ENCODE data around the gene NAP1L1. TPM values are rescaled to one million over a fixed set of nuclear protein-coding genes. Genes with fewer than 3 reads are reported as not detected.

NAP1L1 gene
- total and polyA plus RNA-seq, 2 experiments from 2014 or later = 658 to 996 TPM

DNA sequence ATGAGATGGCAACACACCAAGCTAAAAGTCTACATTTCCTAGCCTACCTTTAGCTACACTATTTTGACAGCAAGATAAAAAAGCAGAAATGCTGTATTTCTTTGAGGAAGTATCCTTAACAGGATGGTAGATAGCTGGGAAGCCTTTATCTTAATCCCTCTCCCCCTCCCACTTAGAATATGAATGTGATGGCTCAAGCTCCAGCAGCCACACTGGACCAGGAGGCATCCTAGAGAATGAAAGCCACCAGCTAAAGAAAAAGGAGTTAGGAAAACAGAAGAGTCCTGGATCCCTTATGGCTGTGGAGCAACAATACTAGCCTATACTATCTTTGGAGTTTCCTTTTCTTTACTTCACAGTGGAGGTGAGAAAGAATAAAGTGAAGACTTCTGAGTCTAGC lies 15.1 kb downstream of the NAP1L1 start (continued):
- TF ChIP-seq, protein P1, sequence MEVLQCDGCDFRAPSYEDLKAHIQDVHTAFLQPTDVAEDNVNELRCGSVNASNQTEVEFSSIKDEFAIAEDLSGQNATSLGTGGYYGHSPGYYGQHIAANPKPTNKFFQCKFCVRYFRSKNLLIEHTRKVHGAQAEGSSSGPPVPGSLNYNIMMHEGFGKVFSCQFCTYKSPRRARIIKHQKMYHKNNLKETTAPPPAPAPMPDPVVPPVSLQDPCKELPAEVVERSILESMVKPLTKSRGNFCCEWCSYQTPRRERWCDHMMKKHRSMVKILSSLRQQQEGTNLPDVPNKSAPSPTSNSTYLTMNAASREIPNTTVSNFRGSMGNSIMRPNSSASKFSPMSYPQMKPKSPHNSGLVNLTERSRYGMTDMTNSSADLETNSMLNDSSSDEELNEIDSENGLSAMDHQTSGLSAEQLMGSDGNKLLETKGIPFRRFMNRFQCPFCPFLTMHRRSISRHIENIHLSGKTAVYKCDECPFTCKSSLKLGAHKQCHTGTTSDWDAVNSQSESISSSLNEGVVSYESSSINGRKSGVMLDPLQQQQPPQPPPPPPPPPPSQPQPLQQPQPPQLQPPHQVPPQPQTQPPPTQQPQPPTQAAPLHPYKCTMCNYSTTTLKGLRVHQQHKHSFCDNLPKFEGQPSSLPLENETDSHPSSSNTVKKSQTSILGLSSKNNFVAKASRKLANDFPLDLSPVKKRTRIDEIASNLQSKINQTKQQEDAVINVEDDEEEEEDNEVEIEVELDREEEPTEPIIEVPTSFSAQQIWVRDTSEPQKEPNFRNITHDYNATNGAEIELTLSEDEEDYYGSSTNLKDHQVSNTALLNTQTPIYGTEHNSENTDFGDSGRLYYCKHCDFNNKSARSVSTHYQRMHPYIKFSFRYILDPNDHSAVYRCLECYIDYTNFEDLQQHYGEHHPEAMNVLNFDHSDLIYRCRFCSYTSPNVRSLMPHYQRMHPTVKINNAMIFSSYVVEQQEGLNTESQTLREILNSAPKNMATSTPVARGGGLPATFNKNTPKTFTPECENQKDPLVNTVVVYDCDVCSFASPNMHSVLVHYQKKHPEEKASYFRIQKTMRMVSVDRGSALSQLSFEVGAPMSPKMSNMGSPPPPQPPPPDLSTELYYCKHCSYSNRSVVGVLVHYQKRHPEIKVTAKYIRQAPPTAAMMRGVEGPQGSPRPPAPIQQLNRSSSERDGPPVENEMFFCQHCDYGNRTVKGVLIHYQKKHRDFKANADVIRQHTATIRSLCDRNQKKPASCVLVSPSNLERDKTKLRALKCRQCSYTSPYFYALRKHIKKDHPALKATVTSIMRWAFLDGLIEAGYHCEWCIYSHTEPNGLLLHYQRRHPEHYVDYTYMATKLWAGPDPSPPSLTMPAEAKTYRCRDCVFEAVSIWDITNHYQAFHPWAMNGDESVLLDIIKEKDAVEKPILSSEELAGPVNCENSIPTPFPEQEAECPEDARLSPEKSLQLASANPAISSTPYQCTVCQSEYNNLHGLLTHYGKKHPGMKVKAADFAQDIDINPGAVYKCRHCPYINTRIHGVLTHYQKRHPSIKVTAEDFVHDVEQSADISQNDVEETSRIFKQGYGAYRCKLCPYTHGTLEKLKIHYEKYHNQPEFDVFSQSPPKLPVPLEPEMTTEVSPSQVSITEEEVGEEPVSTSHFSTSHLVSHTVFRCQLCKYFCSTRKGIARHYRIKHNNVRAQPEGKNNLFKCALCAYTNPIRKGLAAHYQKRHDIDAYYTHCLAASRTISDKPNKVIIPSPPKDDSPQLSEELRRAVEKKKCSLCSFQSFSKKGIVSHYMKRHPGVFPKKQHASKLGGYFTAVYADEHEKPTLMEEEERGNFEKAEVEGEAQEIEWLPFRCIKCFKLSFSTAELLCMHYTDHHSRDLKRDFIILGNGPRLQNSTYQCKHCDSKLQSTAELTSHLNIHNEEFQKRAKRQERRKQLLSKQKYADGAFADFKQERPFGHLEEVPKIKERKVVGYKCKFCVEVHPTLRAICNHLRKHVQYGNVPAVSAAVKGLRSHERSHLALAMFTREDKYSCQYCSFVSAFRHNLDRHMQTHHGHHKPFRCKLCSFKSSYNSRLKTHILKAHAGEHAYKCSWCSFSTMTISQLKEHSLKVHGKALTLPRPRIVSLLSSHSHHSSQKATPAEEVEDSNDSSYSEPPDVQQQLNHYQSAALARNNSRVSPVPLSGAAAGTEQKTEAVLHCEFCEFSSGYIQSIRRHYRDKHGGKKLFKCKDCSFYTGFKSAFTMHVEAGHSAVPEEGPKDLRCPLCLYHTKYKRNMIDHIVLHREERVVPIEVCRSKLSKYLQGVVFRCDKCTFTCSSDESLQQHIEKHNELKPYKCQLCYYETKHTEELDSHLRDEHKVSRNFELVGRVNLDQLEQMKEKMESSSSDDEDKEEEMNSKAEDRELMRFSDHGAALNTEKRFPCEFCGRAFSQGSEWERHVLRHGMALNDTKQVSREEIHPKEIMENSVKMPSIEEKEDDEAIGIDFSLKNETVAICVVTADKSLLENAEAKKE (CRISPR knock-in tag; IDR thresholded peaks at IDR 0.05) = no peak
- TF ChIP-seq, protein P2, sequence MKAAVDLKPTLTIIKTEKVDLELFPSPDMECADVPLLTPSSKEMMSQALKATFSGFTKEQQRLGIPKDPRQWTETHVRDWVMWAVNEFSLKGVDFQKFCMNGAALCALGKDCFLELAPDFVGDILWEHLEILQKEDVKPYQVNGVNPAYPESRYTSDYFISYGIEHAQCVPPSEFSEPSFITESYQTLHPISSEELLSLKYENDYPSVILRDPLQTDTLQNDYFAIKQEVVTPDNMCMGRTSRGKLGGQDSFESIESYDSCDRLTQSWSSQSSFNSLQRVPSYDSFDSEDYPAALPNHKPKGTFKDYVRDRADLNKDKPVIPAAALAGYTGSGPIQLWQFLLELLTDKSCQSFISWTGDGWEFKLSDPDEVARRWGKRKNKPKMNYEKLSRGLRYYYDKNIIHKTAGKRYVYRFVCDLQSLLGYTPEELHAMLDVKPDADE (IDR thresholded peaks at IDR 0.05) = no peak
- TF ChIP-seq NANOG (IDR thresholded peaks at IDR 0.05; ENCODE audit: borderline replicate concordance) = no peak
- TF ChIP-seq, protein P3, sequence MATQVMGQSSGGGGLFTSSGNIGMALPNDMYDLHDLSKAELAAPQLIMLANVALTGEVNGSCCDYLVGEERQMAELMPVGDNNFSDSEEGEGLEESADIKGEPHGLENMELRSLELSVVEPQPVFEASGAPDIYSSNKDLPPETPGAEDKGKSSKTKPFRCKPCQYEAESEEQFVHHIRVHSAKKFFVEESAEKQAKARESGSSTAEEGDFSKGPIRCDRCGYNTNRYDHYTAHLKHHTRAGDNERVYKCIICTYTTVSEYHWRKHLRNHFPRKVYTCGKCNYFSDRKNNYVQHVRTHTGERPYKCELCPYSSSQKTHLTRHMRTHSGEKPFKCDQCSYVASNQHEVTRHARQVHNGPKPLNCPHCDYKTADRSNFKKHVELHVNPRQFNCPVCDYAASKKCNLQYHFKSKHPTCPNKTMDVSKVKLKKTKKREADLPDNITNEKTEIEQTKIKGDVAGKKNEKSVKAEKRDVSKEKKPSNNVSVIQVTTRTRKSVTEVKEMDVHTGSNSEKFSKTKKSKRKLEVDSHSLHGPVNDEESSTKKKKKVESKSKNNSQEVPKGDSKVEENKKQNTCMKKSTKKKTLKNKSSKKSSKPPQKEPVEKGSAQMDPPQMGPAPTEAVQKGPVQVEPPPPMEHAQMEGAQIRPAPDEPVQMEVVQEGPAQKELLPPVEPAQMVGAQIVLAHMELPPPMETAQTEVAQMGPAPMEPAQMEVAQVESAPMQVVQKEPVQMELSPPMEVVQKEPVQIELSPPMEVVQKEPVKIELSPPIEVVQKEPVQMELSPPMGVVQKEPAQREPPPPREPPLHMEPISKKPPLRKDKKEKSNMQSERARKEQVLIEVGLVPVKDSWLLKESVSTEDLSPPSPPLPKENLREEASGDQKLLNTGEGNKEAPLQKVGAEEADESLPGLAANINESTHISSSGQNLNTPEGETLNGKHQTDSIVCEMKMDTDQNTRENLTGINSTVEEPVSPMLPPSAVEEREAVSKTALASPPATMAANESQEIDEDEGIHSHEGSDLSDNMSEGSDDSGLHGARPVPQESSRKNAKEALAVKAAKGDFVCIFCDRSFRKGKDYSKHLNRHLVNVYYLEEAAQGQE (IDR thresholded peaks at IDR 0.05; ENCODE audit: unreplicated experiment) = no peak

DNA sequence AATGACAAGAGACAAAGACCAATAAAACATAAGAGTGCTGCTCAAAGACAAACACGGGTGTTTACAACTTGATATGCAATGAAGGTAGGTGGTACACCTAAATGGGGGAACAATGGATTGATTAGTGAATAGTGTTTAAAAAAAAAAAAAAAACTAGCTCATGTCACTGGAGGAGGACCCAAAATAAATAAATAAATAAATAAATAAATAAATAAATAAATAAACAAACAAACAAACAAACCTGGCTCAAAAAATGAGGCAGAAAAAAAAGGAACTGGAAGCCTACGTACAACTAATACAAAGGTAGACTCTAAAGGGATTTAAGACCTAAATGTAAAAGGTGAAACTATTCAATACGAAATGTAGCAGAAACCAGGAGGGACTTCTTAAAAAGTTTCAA lies 18.6 kb downstream of the NAP1L1 start:
- H3K4me3 ChIP-seq = no peak overlapping the region
- H3K79me2 ChIP-seq (replicated peaks; ENCODE audit: insufficient read depth) = peaks cover 100% of the 10 kb centered on the region
- H3K9me2 ChIP-seq (ENCODE audit: insufficient read depth) = no peaks in the 10 kb centered on the region
- DNase-seq (ENCODE audit: low spot score) (no peak), ATAC-seq (no peak)
- peaks cover 25% of the 10 kb centered on the region for H3K4me1 ChIP-seq (ENCODE audit: insufficient read depth)
- no peak overlapping the region for H3K27ac Mint-ChIP-seq
- no peak overlapping the region for H3K4me3 Mint-ChIP-seq
- H2AFZ ChIP-seq = no peak overlapping the region
- H3K27ac ChIP-seq (ENCODE audit: low read depth) = no peak overlapping the region
- peaks cover 47% of the 10 kb centered on the region for H3K4me1 Mint-ChIP-seq
- peaks cover 4% of the 10 kb centered on the region for H3K27me3 Mint-ChIP-seq (ENCODE audit: insufficient read depth, low read depth, poor library complexity)
- no peaks in the 10 kb centered on the region for H3K27me3 ChIP-seq (ENCODE audit: insufficient read depth)
- no peaks in the 10 kb centered on the region for H3F3A ChIP-seq (replicated peaks; ENCODE audit: low read depth)
- H3K36me3 ChIP-seq (ENCODE audit: insufficient read depth) = peaks cover 24% of the 10 kb centered on the region; the same call in 1 of the 2 replicates
- H3K4me2 ChIP-seq = no peak overlapping the region
- no peaks in the 10 kb centered on the region for H3K9me3 Mint-ChIP-seq
- peaks cover 90% of the 10 kb centered on the region for H3K36me3 Mint-ChIP-seq (ENCODE audit: low read depth)
- peaks cover 68% of the 10 kb centered on the region for H4K20me1 ChIP-seq (replicated peaks; ENCODE audit: insufficient read depth)
- TF ChIP-seq, protein P1 (CRISPR knock-in tag; IDR thresholded peaks at IDR 0.05) = no peak
